Kidney (tissue), 14 donors: Measurements from ENCODE around the gene GPATCH2. TPM values are rescaled to one million over a fixed set of nuclear protein-coding genes. Genes with fewer than 3 reads are reported as not detected.
"Not testable (repeated sequence)": the region's sequence is repeated elsewhere in the genome, so short reads cannot be mapped to it uniquely, and the experiment has no call there.

Experiments
- DNase-seq, 5 donors: peaks; one replicate each; pipeline ENCODE4 v3.0.0-alpha.2; 2013 to 2020
- FAIRE-seq: peaks from 2 replicates; lab custom pipeline; 2012; peaks lifted over from hg19 to GRCh38; lab: Jason Lieb, UNC
- H3K27ac ChIP-seq, 2 donors: one replicate each; pipeline ENCODE4 v1.7.0; 2013; ENCODE audit warnings: low read depth in 2 of 2, low read length in 2 of 2, inconsistent platforms in 1 of 2
- H3K27me3 ChIP-seq: one replicate; pipeline ENCODE4 v1.7.1; 2013; ENCODE audit warnings: low read length, inconsistent platforms; ENCODE audit not compliant: control insufficient read depth, insufficient read depth
- H3K36me3 ChIP-seq, 3 donors: one replicate each; pipeline versions ENCODE4 v1.7.0 to v1.7.1; 2013; ENCODE audit warnings: low read length in 3 of 3, control low read depth in 1 of 3, inconsistent platforms in 1 of 3; ENCODE audit not compliant: insufficient read depth in 3 of 3, control insufficient read depth in 2 of 3
- H3K4me1 ChIP-seq, 3 donors: one replicate each; pipeline versions ENCODE4 v1.7.0 to v1.7.1; 2013; ENCODE audit warnings: low read length in 3 of 3, inconsistent platforms in 1 of 3, low read depth in 1 of 3; ENCODE audit not compliant: control insufficient read depth in 2 of 3, insufficient read depth in 2 of 3
- H3K4me3 ChIP-seq, 3 donors: one replicate each; pipeline versions ENCODE4 v1.7.0 to v1.8.1; 2013; ENCODE audit warnings: low read length in 3 of 3, control low read depth in 1 of 3, inconsistent platforms in 1 of 3
- H3K9ac ChIP-seq, 3 donors: one replicate each; pipeline versions ENCODE4 v1.7.0 to v1.7.1; 2013; ENCODE audit warnings: low read length in 3 of 3, control low read depth in 1 of 3, inconsistent platforms in 1 of 3
- H3K9me3 ChIP-seq, 3 donors: one replicate each; pipeline versions ENCODE4 v1.7.0 to v1.7.1; 2013; ENCODE audit warnings: low read length in 3 of 3, control low read depth in 1 of 3, inconsistent platforms in 1 of 3; ENCODE audit not compliant: control insufficient read depth in 2 of 3, insufficient read depth in 1 of 3
- intact Hi-C: fragments of 100-400 bp; cut with DNase I; formaldehyde crosslinking; loops from one replicate; pipeline ENCODE4 v1.11.1; 2022
- polyA plus RNA-seq: library from polyadenylated mRNA; stranded (reverse); fragments of 350-450 nt; fragmentation: Illumina TruSeq; extraction: RNeasy Lipid Tissue Mini Kit (QIAGEN cat#74804); gene quantifications from one replicate; pipeline ENCODE4 v1.2.3, GENCODE V29; 2014; ENCODE audit warnings: low read depth, low replicate concordance; ENCODE audit not compliant: insufficient read depth
- total RNA-seq: library from RNA; stranded (reverse); fragmentation: NEBNext Ultra II Directional; extraction: Animal tissue kit (Norgen Biotek cat#: 25700); gene quantifications from one replicate; pipeline ENCODE4 v1.2.1, GENCODE V29; 2021
- TF ChIP-seq, protein P1 (sequence below): IDR thresholded peaks from 3 replicates; pipeline ENCODE4 v1.5.1; 2012; ENCODE audit warnings: mild to moderate bottlenecking, moderate library complexity, borderline replicate concordance; ENCODE audit not compliant: insufficient read depth; ENCODE audit errors: extremely low read depth
- donor health status: control.
- donor health status: control.
- donor health status: control.
- donor health status: control.
- donor health status: control.
- donor health status: DM: yes; HTN: yes; CAD: no.
- donor health status: Normal renal cell carcinoma (clear cell type).

Gene GPATCH2
- total and polyA plus RNA-seq, 2 donors from 2014 or later = 3.9 to 18.7 TPM

DNA sequence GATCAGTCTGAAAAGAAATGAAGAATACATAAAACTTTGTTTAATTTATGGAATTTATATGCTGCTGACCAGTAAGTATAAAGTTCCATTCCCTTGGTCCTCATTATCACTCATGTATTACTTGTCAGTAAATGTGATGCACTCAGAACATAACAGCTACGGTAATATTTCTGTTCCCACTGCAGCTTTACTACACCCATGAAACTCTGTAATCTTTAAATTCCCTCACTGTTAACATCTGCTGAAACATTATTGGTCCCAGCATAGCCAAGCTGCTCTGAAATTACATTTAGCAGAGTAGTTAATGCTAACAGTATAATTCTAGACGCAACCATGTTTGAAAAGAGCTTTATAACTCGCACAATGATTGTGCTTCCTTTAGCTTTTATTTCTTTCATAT lies 238.4 kb downstream of the GPATCH2 start:
- no peak for DNase-seq
- H3K4me3 ChIP-seq = no peak overlapping the region
- no peaks in the 10 kb centered on the region for H3K9me3 ChIP-seq
- no peak for FAIRE-seq
- TF ChIP-seq, protein P1, sequence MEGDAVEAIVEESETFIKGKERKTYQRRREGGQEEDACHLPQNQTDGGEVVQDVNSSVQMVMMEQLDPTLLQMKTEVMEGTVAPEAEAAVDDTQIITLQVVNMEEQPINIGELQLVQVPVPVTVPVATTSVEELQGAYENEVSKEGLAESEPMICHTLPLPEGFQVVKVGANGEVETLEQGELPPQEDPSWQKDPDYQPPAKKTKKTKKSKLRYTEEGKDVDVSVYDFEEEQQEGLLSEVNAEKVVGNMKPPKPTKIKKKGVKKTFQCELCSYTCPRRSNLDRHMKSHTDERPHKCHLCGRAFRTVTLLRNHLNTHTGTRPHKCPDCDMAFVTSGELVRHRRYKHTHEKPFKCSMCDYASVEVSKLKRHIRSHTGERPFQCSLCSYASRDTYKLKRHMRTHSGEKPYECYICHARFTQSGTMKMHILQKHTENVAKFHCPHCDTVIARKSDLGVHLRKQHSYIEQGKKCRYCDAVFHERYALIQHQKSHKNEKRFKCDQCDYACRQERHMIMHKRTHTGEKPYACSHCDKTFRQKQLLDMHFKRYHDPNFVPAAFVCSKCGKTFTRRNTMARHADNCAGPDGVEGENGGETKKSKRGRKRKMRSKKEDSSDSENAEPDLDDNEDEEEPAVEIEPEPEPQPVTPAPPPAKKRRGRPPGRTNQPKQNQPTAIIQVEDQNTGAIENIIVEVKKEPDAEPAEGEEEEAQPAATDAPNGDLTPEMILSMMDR = no peak
- H3K27me3 ChIP-seq = no peaks in the 10 kb centered on the region
- intact Hi-C loops = no loop called here
- H3K4me1 ChIP-seq = no peaks in the 10 kb centered on the region
- no peaks in the 10 kb centered on the region for H3K36me3 ChIP-seq
- H3K9ac ChIP-seq = no peak overlapping the region
- H3K27ac ChIP-seq = no peak overlapping the region

DNA sequence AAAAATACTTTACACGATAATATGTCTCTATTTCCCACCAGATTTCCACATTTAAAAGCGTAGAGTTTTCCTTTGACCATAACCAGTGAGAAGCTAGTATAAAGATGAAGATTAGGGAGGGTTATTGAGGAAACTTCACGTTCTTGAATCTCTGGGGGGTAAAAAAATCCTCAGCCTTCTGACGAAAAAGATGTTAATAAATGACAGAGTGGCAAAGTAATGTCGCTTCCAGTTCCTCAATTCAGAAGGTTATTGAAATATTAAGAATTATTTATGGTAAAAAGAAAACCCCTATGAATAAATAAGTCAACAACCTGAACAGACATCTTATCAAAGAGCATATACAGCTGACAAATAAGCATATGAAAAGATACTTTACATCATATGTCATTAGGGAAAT lies 241.0 kb downstream of the GPATCH2 start:
- no peak overlapping the region for H3K4me3 ChIP-seq
- TF ChIP-seq, protein P1 = no peak
- FAIRE-seq (no peak), DNase-seq (no peak)
- intact Hi-C loops = no loop called here
- no peak overlapping the region for H3K27ac ChIP-seq
- no peaks in the 10 kb centered on the region for H3K36me3 ChIP-seq
- no peaks in the 10 kb centered on the region for H3K9me3 ChIP-seq
- H3K4me1 ChIP-seq = no peaks in the 10 kb centered on the region
- H3K9ac ChIP-seq = no peak overlapping the region
- H3K27me3 ChIP-seq = no peaks in the 10 kb centered on the region

DNA sequence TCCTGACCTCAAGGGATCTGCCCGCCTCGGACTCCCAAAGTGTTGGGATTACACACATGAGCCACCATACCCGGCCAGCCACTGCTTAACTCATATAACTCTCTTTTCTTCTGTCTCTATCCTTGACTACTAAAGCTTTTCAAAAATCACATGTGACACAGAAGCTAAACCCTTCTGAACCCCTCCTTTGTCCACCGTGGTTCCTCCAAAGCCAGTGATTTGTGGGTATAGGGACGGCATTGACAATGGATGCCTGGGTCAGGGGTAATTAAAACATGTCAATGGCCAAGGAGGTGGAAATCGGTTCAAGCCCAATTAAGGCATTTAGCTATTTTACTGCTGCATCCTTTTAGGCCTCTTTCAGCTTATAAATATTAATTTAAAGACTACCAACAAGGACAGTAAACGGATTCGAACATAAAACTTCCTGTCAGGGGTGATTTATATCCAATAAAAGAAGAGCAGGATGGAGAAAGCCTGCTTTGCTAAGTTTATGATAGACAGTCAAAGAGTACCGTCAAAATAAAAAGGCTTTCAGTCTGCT lies 242.3 kb downstream of the GPATCH2 start:
- DNase-seq = no peak
- intact Hi-C loops = no loop called here
- Histone ChIP-seq H3K4me3 (no peak overlapping the region), H3K27me3 (no peaks in the 10 kb centered on the region), H3K27ac (no peak overlapping the region), H3K4me1 (no peaks in the 10 kb centered on the region), H3K9ac (no peak overlapping the region), H3K9me3 (no peaks in the 10 kb centered on the region), H3K36me3 (no peaks in the 10 kb centered on the region)
- no peak for FAIRE-seq
- TF ChIP-seq, protein P1 = no peak

DNA sequence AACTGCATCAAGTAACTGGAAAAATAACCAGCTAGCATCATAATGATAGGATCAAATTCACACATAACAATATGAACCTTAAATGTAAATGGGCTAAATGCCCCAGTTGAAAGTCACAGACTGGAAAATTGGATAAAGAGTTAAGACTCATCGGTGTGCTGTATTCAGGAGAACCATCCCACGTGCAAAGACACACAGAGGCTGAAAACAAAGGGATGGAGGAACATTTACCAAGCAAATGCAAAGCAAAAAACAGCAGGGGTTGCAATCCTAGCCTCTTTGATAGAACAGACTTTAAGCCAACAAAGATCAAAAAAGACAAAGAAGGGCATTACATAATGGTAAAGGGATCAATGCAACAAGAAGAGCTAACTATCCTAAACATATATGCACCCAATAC lies 249.1 kb downstream of the GPATCH2 start:
- H3K27ac ChIP-seq, DNase-seq, intact Hi-C loops, H3K4me1 ChIP-seq, FAIRE-seq, H3K27me3 ChIP-seq, H3K9me3 ChIP-seq, H3K4me3 ChIP-seq, H3K36me3 ChIP-seq, H3K9ac ChIP-seq: not testable (repeated sequence)

DNA sequence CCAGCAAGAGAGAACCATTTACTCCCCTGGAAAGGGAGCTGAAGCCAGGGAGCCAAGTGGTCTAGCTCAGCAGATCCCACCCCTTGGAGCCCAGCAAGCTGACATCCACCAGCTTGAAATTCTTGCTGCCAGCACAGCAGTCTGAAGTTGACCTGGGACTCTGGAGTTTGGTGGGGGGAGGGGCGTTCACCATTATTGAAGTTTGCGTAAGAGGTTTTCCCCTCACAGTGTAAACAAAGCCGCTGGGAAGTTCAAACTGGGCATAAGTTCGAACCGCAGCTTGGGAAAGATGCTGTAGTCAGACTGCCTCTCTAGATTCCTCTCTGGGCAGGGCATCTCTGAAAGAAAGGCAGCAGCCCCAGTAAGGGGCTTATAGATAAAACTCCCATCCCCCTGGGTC lies 251.1 kb downstream of the GPATCH2 start:
- H3K9ac ChIP-seq, intact Hi-C loops, H3K9me3 ChIP-seq, H3K27ac ChIP-seq, H3K4me1 ChIP-seq, H3K27me3 ChIP-seq, H3K36me3 ChIP-seq, H3K4me3 ChIP-seq, FAIRE-seq: not testable (repeated sequence)
- peak in 1 of 5 donors; percentile 21 for DNase-seq
